Activated CD8-positive, alpha-beta memory T cell treated with anti-CD3 and anti-CD28 coated beads, Interleukin-2, amount 10 ng/mL, durations not matched to agents 7 days and 5 days (primary cell): ENCODE measurements around the gene MMADHC. TPM values are rescaled to one million over a fixed set of nuclear protein-coding genes. Genes with fewer than 3 reads are reported as not detected.
"Not testable (repeated sequence)": the region's sequence is repeated elsewhere in the genome, so short reads cannot be mapped to it uniquely, and the experiment has no call there.

Experiments used
- ATAC-seq: fragments of 150-1000 bp; cut with Tn5 transposase; one replicate; pipeline ENCODE4 v1.10.0; 2021; ENCODE audit warnings: moderate library complexity
- CTCF ChIA-PET: fragments of 350-600 bp; sonication (Branson Sonifier 250); formaldehyde crosslinking; loops from one replicate; lab custom pipeline; 2021; ENCODE audit warnings: antibody characterized with exemption; lab: Charles Lee
- DNase-seq: peaks from one replicate; pipeline ENCODE4 v3.0.0-alpha.2; 2020
- H3K27ac Mint-ChIP-seq: one replicate; pipeline ENCODE4 v1.8.0; 2021; ENCODE audit warnings: mild to moderate bottlenecking, mixed read lengths
- H3K27me3 Mint-ChIP-seq: one replicate; pipeline ENCODE4 v1.8.0; 2021; ENCODE audit warnings: mixed read lengths
- H3K36me3 Mint-ChIP-seq: one replicate; pipeline ENCODE4 v1.8.0; 2021; ENCODE audit warnings: mild to moderate bottlenecking, mixed read lengths
- H3K4me1 Mint-ChIP-seq: one replicate; pipeline ENCODE4 v1.8.0; 2021; ENCODE audit warnings: mixed read lengths
- H3K4me3 Mint-ChIP-seq: one replicate; pipeline ENCODE4 v1.8.0; 2021; ENCODE audit warnings: mild to moderate bottlenecking, moderate library complexity, mixed read lengths
- H3K9me3 Mint-ChIP-seq: one replicate; pipeline ENCODE4 v1.8.0; 2022; ENCODE audit warnings: low read depth, mixed read lengths
- total RNA-seq, 2 experiments: library from RNA; stranded (reverse); gene quantifications; one replicate each; pipeline ENCODE4 v1.2.3, GENCODE V29; 2021

The MMADHC gene
- total RNA-seq, 2 experiments from 2014 or later = 82.1 to 111 TPM

DNA sequence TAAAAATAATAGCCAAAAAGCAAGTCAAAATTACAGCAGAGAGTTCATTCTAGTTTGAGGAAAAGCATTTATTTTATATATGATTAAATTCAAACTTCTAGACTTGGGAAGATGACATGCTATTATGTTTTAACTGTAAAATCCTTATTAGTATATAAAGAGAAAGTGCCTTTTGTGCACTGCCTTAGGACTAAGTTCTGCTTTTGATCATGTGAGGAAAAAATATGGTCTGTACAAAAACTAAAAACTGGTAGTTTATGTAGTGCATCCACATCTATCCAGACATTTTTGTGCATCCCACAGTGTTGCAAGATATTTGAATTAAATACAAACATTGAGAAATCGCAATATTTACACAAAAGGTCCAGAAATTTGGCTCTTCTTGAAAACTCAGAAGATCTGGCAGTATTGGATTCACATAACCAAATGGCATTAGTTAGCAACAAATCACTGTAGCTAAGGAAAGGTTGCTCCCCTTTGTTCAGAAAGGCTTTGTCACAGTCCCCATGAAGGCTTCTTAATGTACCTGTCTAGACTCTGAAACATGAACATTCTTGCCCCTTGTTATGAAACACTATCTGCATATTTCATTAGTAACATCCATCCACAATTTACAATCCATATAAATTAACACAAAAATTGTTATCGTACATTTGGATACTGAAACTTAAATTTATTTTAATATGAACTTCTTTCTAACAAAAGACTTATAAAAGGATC, 2.2 kb downstream of the MMADHC start:
- Mint-ChIP-seq H3K27ac (no peak overlapping the region), H3K27me3 (peaks cover 8% of the 10 kb centered on the region), H3K9me3 (no peaks in the 10 kb centered on the region), H3K36me3 (peaks cover 47% of the 10 kb centered on the region), H3K4me1 (peaks cover 50% of the 10 kb centered on the region), H3K4me3 (peak overlapping the region; percentile 100)
- DNase-seq = no peak
- CTCF ChIA-PET = interaction anchor here (1.7 kb wide), 1 partner anchor 14 kb away, joined by 5 read pairs; no protein-coding TSS in a partner anchor
- no peak for ATAC-seq

DNA sequence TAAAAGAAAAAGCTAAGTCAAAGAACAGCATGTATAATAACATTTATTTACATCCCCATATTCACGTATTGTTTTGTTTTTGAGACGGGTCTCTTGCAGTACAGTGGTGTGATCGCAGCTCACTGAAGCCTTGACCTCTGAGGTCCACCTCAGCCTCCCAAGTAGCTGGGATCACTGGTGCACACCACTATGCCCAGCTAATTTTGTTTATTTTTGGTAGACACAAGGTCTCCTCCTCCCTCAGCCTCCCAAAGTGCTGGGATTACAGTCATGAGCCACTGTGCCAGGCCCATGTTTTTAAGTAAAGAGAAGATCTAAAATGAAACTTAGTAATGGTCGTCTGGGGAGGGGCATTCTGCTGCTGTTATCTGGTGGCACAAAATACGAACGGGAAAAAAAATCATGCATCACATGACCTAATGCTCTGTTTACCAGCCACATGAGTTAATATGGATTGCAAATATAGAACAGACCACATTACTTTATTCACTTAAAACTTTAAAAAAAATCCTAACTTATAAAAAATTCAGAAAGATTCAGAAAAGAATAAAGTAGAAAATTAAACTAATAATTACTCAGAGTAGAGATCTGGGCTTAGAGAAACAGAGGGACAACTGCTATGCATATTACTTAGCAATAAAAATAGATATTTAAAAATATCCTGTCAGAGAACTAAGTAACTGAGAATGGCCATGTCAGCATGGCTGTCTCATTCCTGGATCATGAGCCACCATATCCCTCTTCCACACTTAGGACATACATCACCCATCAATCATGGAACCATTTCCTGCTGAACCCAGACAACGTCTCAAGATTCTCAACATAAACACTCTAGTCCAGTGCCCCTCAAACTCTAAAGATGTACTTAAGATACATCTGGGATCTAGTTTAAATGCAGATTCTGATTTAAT, 7.3 kb downstream of the MMADHC start:
- Mint-ChIP-seq H3K27ac (no peak overlapping the region), H3K36me3 (peaks cover 65% of the 10 kb centered on the region), H3K27me3 (no peaks in the 10 kb centered on the region), H3K9me3 (no peaks in the 10 kb centered on the region), H3K4me1 (peaks cover 44% of the 10 kb centered on the region), H3K4me3 (no peak overlapping the region)
- CTCF ChIA-PET = no interaction called here
- no peak for ATAC-seq
- DNase-seq = no peak

- no peaks in the 10 kb centered on the region for H3K9me3 Mint-ChIP-seq
- no peak overlapping the region for H3K4me3 Mint-ChIP-seq
- CTCF ChIA-PET = interaction anchor here (1.4 kb wide), 1 partner anchor 16 kb away, joined by 5 read pairs; no protein-coding TSS in a partner anchor
- no peak for DNase-seq
- ATAC-seq = no peak
- H3K27me3 Mint-ChIP-seq = no peaks in the 10 kb centered on the region
- peaks cover 55% of the 10 kb centered on the region for H3K36me3 Mint-ChIP-seq
- H3K27ac Mint-ChIP-seq = peak overlapping the region; percentile 7
- H3K4me1 Mint-ChIP-seq = peaks cover 25% of the 10 kb centered on the region
Measured at GRCh38 chr2:149577269-149577668, 10.3 kb downstream of the MMADHC start.

GRCh38 chr2:149575752-149576151, 11.8 kb downstream of the MMADHC start:
- no peak for ATAC-seq
- Mint-ChIP-seq H3K4me1 (peaks cover 20% of the 10 kb centered on the region), H3K36me3 (peaks cover 46% of the 10 kb centered on the region), H3K27me3 (no peaks in the 10 kb centered on the region), H3K9me3 (no peaks in the 10 kb centered on the region), H3K4me3 (no peak overlapping the region), H3K27ac (no peak overlapping the region)
- DNase-seq = no peak
- CTCF ChIA-PET = no interaction called here

DNA sequence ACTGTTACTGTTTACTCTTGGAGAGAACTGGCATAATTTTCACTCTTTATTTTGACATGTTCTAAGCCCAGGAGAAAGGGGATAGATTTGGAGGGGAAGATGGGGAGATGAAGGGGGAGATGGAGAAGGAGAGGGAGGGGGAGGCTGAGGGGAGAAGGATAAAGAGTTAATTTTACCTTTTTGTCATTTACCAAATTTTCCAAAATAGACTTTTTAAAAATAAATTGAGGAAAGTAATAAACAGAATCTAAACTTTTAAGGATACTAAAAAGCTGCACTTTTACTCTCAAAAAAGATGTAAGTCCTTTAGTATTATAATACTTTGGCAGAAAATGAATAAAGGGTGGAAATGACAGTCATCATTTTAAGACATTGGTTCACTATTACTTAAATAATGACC, 12.3 kb downstream of the MMADHC start:
- peaks cover 17% of the 10 kb centered on the region for H3K4me1 Mint-ChIP-seq
- H3K36me3 Mint-ChIP-seq = peaks cover 43% of the 10 kb centered on the region
- CTCF ChIA-PET = interaction anchor here (1.9 kb wide), 1 partner anchor 14 kb away, joined by 8 read pairs; no protein-coding TSS in a partner anchor
- peak overlapping the region; percentile 24 for H3K27ac Mint-ChIP-seq
- H3K4me3 Mint-ChIP-seq = no peak overlapping the region
- no peaks in the 10 kb centered on the region for H3K27me3 Mint-ChIP-seq
- no peak for DNase-seq
- no peak for ATAC-seq
- no peaks in the 10 kb centered on the region for H3K9me3 Mint-ChIP-seq

DNA sequence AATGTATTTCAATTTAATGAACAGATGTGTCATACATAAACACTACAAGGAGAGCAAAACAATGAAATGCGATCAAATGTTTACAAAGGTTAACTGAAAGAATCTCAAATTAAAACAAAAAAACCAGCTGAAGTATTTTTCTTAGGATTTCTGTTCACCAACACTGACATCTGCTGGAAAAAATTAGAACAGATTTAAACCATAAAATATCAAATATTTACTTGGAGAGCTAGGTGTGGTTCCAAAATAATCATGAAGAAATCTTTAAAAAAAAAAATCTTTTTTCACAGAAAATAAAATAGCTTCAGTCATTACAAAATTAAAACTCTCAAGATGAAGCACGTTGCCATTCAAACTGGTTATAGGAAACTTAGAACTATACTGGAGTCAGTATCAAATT, 13.8 kb downstream of the MMADHC start:
- no peak for DNase-seq
- peaks cover 45% of the 10 kb centered on the region for H3K36me3 Mint-ChIP-seq
- ATAC-seq = no peak
- no peaks in the 10 kb centered on the region for H3K27me3 Mint-ChIP-seq
- CTCF ChIA-PET = interaction anchor here (0.8 to 1.9 kb wide), 7 partner anchors 10 to 557 kb away, joined by 3 to 8 read pairs (median 3); partner anchors contain the start of gene MMADHC
- no peak overlapping the region for H3K27ac Mint-ChIP-seq
- no peaks in the 10 kb centered on the region for H3K9me3 Mint-ChIP-seq
- H3K4me1 Mint-ChIP-seq = peaks cover 10% of the 10 kb centered on the region
- no peak overlapping the region for H3K4me3 Mint-ChIP-seq

DNA sequence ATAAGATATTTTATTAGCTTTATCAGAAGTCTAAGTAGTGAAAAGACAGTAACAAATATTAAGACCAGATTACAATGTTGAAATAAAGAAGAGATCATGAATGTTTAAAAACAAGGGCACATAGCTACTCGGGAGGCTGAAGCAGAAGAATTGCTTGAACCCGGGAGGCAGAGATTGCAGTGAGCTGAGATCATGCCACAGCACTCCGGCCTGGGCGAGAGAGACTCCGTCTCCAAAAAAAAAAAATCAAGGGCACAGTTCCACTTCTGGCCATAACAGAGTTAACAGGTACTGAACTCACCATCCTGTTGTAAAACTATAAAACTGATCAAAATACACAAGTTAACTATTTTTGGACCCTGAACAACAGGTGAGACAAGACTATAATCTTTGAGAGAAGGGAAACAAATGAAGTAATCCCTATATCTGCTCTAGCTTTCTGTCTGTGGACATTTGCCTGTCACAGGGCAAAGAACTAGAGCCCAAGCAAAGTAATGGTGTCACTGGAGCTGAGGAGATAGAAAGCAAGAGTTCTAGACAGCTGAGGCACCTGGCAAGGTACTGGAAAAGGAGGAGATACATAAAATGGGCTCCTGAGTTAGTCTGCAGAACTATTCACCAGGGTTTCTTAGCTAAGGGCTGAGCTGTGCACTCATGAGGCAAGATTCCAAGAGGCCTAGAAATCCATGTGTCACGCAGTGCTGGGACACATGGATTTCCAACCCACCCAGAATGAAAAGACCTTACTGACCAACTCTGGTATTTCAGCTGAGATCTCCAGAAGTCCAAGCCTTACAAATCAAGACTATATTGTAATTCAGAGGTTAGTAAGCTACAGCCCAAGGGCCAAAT, 15.2 kb downstream of the MMADHC start:
- no peak overlapping the region for H3K4me3 Mint-ChIP-seq
- CTCF ChIA-PET = interaction anchor here (0.6 to 1.6 kb wide), 5 partner anchors 11 to 1718 kb away, joined by 3 to 5 read pairs (median 3); no protein-coding TSS in a partner anchor
- no peaks in the 10 kb centered on the region for H3K9me3 Mint-ChIP-seq
- no peaks in the 10 kb centered on the region for H3K27me3 Mint-ChIP-seq
- ATAC-seq (no peak), DNase-seq (no peak)
- H3K4me1 Mint-ChIP-seq = peaks cover 6% of the 10 kb centered on the region
- H3K27ac Mint-ChIP-seq = no peak overlapping the region
- peaks cover 38% of the 10 kb centered on the region for H3K36me3 Mint-ChIP-seq

DNA sequence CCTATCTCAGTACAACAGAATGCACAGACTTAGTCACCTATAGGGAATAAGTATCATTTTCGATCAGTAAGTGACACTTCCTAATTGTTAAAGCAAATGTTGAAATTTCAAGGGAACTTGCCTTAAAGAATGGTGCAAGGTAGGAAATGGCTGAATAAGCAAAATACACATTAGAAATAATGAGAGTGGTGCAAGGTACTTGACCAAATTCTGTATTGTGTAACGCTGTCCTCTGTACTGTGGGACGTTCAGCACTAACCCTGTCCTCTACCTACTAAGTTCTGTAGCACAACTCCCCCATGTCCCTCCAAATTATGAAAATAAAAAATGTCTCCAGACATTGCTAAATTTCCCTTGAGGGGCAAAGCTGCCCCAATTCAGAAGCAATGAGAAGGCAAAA, 19.4 kb downstream of the MMADHC start:
- ATAC-seq (no peak), DNase-seq (no peak)
- H3K4me1 Mint-ChIP-seq = peaks cover 5% of the 10 kb centered on the region
- CTCF ChIA-PET = interaction anchor here (1.4 kb wide), 1 partner anchor 551 kb away, joined by 5 read pairs; no protein-coding TSS in a partner anchor
- no peak overlapping the region for H3K4me3 Mint-ChIP-seq
- no peaks in the 10 kb centered on the region for H3K9me3 Mint-ChIP-seq
- H3K27ac Mint-ChIP-seq = no peak overlapping the region
- no peaks in the 10 kb centered on the region for H3K27me3 Mint-ChIP-seq
- peaks cover 31% of the 10 kb centered on the region for H3K36me3 Mint-ChIP-seq

DNA sequence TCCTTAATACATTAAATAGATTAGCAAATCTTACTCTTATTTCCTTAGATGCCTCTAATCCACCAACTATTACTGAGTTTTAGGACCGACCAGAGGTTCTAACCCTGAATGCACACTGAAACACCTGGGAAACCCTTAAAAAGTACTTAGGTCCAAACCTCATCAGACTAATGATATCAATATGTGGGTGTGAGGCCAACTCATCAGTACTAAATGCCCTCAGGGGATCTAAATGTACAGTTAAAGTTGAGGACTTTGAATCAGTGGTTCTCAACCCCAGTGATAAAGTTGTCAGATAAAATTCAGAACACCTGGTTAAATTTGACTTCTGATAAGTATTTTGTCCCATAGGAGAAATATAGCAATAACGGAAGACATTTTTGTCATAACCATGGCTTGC, 20.9 kb downstream of the MMADHC start:
- Mint-ChIP-seq H3K9me3 (no peaks in the 10 kb centered on the region), H3K27ac (no peak overlapping the region), H3K4me3 (no peak overlapping the region), H3K4me1 (peaks cover 5% of the 10 kb centered on the region), H3K27me3 (no peaks in the 10 kb centered on the region), H3K36me3 (peaks cover 25% of the 10 kb centered on the region)
- CTCF ChIA-PET = no interaction called here
- ATAC-seq = no peak
- DNase-seq = no peak

DNA sequence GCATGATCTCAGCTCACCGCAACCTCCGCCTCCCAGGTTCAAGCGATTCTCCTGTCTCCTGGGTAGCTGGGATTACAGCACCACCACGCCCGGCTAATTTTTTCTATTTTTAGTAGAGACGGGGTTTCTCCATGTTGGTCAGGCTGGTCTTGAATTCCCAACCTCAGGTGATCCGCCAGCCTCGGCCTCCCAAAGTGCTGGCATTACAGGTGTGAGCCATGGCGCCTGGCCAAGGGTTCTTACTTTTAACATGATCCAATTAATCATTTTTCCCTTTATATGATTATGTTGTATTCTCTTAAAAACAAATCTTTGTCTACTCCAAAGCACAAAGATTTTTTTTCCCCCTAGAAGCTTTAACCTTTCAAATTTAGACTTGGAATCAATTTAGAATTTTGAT, 21.9 kb downstream of the MMADHC start:
- ATAC-seq, H3K27me3 Mint-ChIP-seq, H3K4me1 Mint-ChIP-seq, H3K9me3 Mint-ChIP-seq, H3K4me3 Mint-ChIP-seq, H3K27ac Mint-ChIP-seq, DNase-seq: not testable (repeated sequence)
- peaks cover 23% of the 10 kb centered on the region for H3K36me3 Mint-ChIP-seq
- CTCF ChIA-PET = interaction anchor here (1.4 kb wide), 1 partner anchor 549 kb away, joined by 5 read pairs; no protein-coding TSS in a partner anchor

DNA sequence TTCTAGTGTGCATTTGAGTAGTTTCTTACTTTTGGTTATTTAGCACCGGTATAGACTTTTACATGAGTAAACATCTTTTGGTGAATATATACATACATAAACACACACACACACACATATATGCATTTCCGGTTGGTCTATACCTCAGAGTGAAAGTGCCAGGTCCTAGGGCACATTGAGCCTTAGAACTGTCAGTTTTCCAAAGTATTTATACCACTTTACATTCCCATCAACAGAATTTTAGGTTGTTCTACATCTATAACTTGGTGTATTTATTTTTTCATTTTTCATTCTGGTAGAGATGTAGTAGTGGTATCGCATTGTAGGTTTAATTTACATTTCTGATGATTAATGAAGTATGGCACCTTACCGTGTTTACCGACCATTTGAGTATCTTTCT, 22.6 kb downstream of the MMADHC start:
- Mint-ChIP-seq H3K27ac (no peak overlapping the region), H3K4me1 (peaks cover 5% of the 10 kb centered on the region), H3K27me3 (no peaks in the 10 kb centered on the region), H3K9me3 (no peaks in the 10 kb centered on the region), H3K4me3 (no peak overlapping the region), H3K36me3 (peaks cover 21% of the 10 kb centered on the region)
- no peak for DNase-seq
- CTCF ChIA-PET = interaction anchor here (1.4 kb wide), 1 partner anchor 548 kb away, joined by 5 read pairs; no protein-coding TSS in a partner anchor
- no peak for ATAC-seq

DNA sequence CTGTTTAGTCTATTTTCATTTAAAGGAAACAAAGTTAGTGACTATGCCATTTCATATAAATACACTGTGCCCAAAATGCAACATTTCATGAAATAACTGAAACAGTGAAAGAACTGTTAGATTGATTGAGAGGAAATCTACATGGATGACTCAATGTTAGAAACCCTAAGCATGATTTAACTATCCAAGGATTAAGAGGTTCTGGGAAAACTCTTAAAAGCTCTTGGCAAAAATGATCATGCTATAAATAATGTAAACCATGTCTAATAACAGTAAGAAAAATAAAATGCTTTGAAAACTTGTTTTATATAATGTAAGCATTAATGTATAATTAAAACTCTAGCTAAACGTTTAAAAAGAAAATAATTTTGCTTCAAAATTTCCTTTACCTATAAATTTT, 23.5 kb downstream of the MMADHC start:
- Mint-ChIP-seq H3K4me1 (peaks cover 5% of the 10 kb centered on the region), H3K27me3 (no peaks in the 10 kb centered on the region), H3K36me3 (peaks cover 15% of the 10 kb centered on the region), H3K4me3 (no peak overlapping the region), H3K27ac (no peak overlapping the region), H3K9me3 (no peaks in the 10 kb centered on the region)
- DNase-seq (no peak), ATAC-seq (no peak)
- CTCF ChIA-PET = interaction anchor here (1.0 kb wide), 1 partner anchor 10 kb away, joined by 3 read pairs; no protein-coding TSS in a partner anchor
